MM.1S (cell line): ENCODE results near the gene IRS2.

Experiments used
- DNase-seq: peaks from one replicate; pipeline ENCODE4 v3.0.0-alpha.2; 2015
- H2AFZ ChIP-seq: fragments of 300-600 bp; sonication (generic); 2 replicates; pipeline ENCODE4 v1.6.0; 2016; ENCODE audit warnings: antibody characterized with exemption, low read length
- H3F3A ChIP-seq: fragments of 300-600 bp; sonication (generic); 2 replicates; pipeline ENCODE4 v1.6.1; 2016; ENCODE audit warnings: mild to moderate bottlenecking, antibody characterized with exemption, low read length, moderate library complexity, mixed read lengths; ENCODE audit not compliant: insufficient read depth
- H3K27ac ChIP-seq: fragments of 300-600 bp; sonication (generic); 2 replicates; pipeline ENCODE4 v1.5.1; 2016; ENCODE audit warnings: mild to moderate bottlenecking, low read length
- H3K27me3 ChIP-seq: fragments of 300-600 bp; sonication (generic); replicated peaks from 2 replicates; pipeline ENCODE4 v1.6.0; 2016; ENCODE audit warnings: low read length; ENCODE audit not compliant: insufficient read depth
- H3K36me3 ChIP-seq: fragments of 300-600 bp; sonication (generic); replicated peaks from 2 replicates; pipeline ENCODE4 v1.6.1; 2016; ENCODE audit warnings: mild to moderate bottlenecking, low read length, mixed read lengths; ENCODE audit not compliant: insufficient read depth
- H3K4me1 ChIP-seq: fragments of 300-600 bp; sonication (generic); 2 replicates; pipeline ENCODE4 v1.6.1; 2016; ENCODE audit warnings: low read length, mixed read lengths
- H3K4me2 ChIP-seq: fragments of 300-600 bp; sonication (generic); 2 replicates; pipeline ENCODE4 v1.6.0; 2016; ENCODE audit warnings: low read depth, low read length
- H3K4me3 ChIP-seq: fragments of 300-600 bp; sonication (generic); 2 replicates; pipeline ENCODE4 v1.5.1; 2016; ENCODE audit warnings: low read length, mixed read lengths
- H3K79me2 ChIP-seq: fragments of 300-600 bp; sonication (generic); 2 replicates; pipeline ENCODE4 v1.6.1; 2016; ENCODE audit warnings: mixed run types, low read length, mixed read lengths
- H3K9ac ChIP-seq: fragments of 300-600 bp; sonication (generic); 2 replicates; pipeline ENCODE4 v1.6.1; 2016; ENCODE audit warnings: low read length, mixed read lengths
- H3K9me2 ChIP-seq: fragments of 300-600 bp; sonication (generic); replicated peaks from 2 replicates; pipeline ENCODE4 v1.6.1; 2016; ENCODE audit warnings: mild to moderate bottlenecking, low read length, mixed read lengths; ENCODE audit not compliant: insufficient read depth
- H3K9me3 ChIP-seq: fragments of 300-600 bp; sonication (generic); replicated peaks from 2 replicates; pipeline ENCODE4 v1.6.1; 2016; ENCODE audit warnings: mild to moderate bottlenecking, low read length, mixed read lengths; ENCODE audit not compliant: insufficient read depth
- H4K20me1 ChIP-seq: fragments of 300-600 bp; sonication (generic); 2 replicates; pipeline ENCODE4 v1.6.1; 2016; ENCODE audit warnings: mild to moderate bottlenecking, low read length, moderate library complexity, mixed read lengths; ENCODE audit not compliant: insufficient read depth
- CTCF ChIP-seq: fragments of 300-600 bp; sonication (generic); IDR thresholded peaks from 2 replicates; pipeline ENCODE4 v1.5.1; 2016; ENCODE audit warnings: antibody characterized with exemption, low read length, mixed read lengths
- EZH2 ChIP-seq: fragments of 300-600 bp; sonication (generic); optimal IDR thresholded peaks from 2 replicates; pipeline ENCODE3; 2017; ENCODE audit warnings: low read depth, mild to moderate bottlenecking, antibody characterized with exemption, low read length, mixed read lengths
- EZH2phosphoT487 ChIP-seq: fragments of 300-600 bp; sonication (generic); IDR thresholded peaks from 2 replicates; pipeline ENCODE4 v1.6.1; 2018; ENCODE audit warnings: antibody characterized with exemption, low read length

Gene IRS2

GRCh38 chr13:109817591-109818535 lies 31.5 kb upstream of the IRS2 start:
- Histone ChIP-seq H3K27me3 (no peaks in the 10 kb centered on the region), H4K20me1 (no peaks in the 10 kb centered on the region), H3K4me2 (no peak overlapping the region), H3K27ac (no peak overlapping the region), H3K36me3 (no peaks in the 10 kb centered on the region), H3K9ac (no peak overlapping the region), H3F3A (no peaks in the 10 kb centered on the region), H3K4me1 (no peaks in the 10 kb centered on the region), H2AFZ (no peak overlapping the region), H3K9me3 (no peaks in the 10 kb centered on the region), H3K79me2 (no peaks in the 10 kb centered on the region), H3K4me3 (no peak overlapping the region), H3K9me2 (no peaks in the 10 kb centered on the region)
- TF ChIP-seq CTCF (no peak), EZH2phosphoT487 (no peak), EZH2 (no peak)
- no peak for DNase-seq

GRCh38 chr13:109816808-109817203 lies 30.4 kb upstream of the IRS2 start:
- DNase-seq = no peak
- no peak overlapping the region for H3K4me2 ChIP-seq
- no peaks in the 10 kb centered on the region for H3K9me2 ChIP-seq
- no peak overlapping the region for H3K27ac ChIP-seq
- no peaks in the 10 kb centered on the region for H3K79me2 ChIP-seq
- H3K9me3 ChIP-seq = no peaks in the 10 kb centered on the region
- H2AFZ ChIP-seq = no peak overlapping the region
- H3K36me3 ChIP-seq = no peaks in the 10 kb centered on the region
- no peaks in the 10 kb centered on the region for H4K20me1 ChIP-seq
- TF ChIP-seq EZH2 = no peak
- TF ChIP-seq EZH2phosphoT487 = no peak
- TF ChIP-seq CTCF = no peak
- no peaks in the 10 kb centered on the region for H3F3A ChIP-seq
- no peaks in the 10 kb centered on the region for H3K4me1 ChIP-seq
- H3K27me3 ChIP-seq = no peaks in the 10 kb centered on the region
- no peak overlapping the region for H3K9ac ChIP-seq
- no peak overlapping the region for H3K4me3 ChIP-seq

GRCh38 chr13:109816112-109816807 lies 29.9 kb upstream of the IRS2 start:
- no peaks in the 10 kb centered on the region for H3K9me3 ChIP-seq
- H3K27ac ChIP-seq = no peak overlapping the region
- DNase-seq = no peak
- H3K9me2 ChIP-seq = no peaks in the 10 kb centered on the region
- H3K4me2 ChIP-seq = no peak overlapping the region
- no peaks in the 10 kb centered on the region for H3F3A ChIP-seq
- H3K36me3 ChIP-seq = no peaks in the 10 kb centered on the region
- no peaks in the 10 kb centered on the region for H3K79me2 ChIP-seq
- no peaks in the 10 kb centered on the region for H3K27me3 ChIP-seq
- TF ChIP-seq EZH2 = no peak
- no peak for TF ChIP-seq CTCF
- TF ChIP-seq EZH2phosphoT487 = no peak
- H3K4me1 ChIP-seq = no peaks in the 10 kb centered on the region
- no peaks in the 10 kb centered on the region for H4K20me1 ChIP-seq
- no peak overlapping the region for H3K9ac ChIP-seq
- no peak overlapping the region for H3K4me3 ChIP-seq
- no peak overlapping the region for H2AFZ ChIP-seq
